Measurements from ENCODE around the gene LY6G6D. TPM values are rescaled to one million over a fixed set of nuclear protein-coding genes. Genes with fewer than 3 reads are reported as not detected.

LY6G6D gene
- total and polyA plus RNA-seq, 2 of the 13 experiments (the other 11 are each of a cell fraction or from before 2014, with no cell fraction given) = not detected

- TF ChIP-seq ZNF609 (CRISPR knock-in tag; IDR thresholded peaks at IDR 0.05; ENCODE audit: borderline replicate concordance) = peak; percentile 96
- TF ChIP-seq SCMH1 (CRISPR knock-in tag; IDR thresholded peaks at IDR 0.05; ENCODE audit: borderline replicate concordance) = no peak
- peak; percentile 78; the same call in 1 of the 2 replicates for TF ChIP-seq THRA (CRISPR knock-in tag; IDR thresholded peaks at IDR 0.05; ENCODE audit: borderline replicate concordance)
- no peak for TF ChIP-seq ZNF513 (CRISPR knock-in tag; conservative IDR thresholded peaks at IDR 0.05)
- TF ChIP-seq REXO4 (CRISPR knock-in tag; IDR thresholded peaks at IDR 0.05; ENCODE audit: borderline replicate concordance) = no peak
- TF ChIP-seq ZNF160 (CRISPR knock-in tag; IDR thresholded peaks at IDR 0.05) = no peak
- TF ChIP-seq ZBTB10 (CRISPR knock-in tag; IDR thresholded peaks at IDR 0.05; ENCODE audit: borderline replicate concordance) = peak; percentile 87
- 0 out of 2 replicates have a peak, but pooled peaks have one; percentile 25 for TF ChIP-seq PBX3 (CRISPR knock-in tag; IDR thresholded peaks at IDR 0.05; ENCODE audit: borderline replicate concordance)
- peak; percentile 70; the same call in 1 of the 2 replicates for TF ChIP-seq ZNF3 (CRISPR knock-in tag; IDR thresholded peaks at IDR 0.05)
- TF ChIP-seq ARID3A (IDR thresholded peaks at IDR 0.05; ENCODE audit: low read depth, low read length) = peak; percentile 86
- no peak for TF ChIP-seq ZNF256 (CRISPR knock-in tag; conservative IDR thresholded peaks at IDR 0.05)
- TF ChIP-seq DMAP1 (CRISPR knock-in tag; IDR thresholded peaks at IDR 0.05) = peak; percentile 25
- no peak for TF ChIP-seq ARNTL (CRISPR knock-in tag; IDR thresholded peaks at IDR 0.05)
Observed at GRCh38 chr6:31737315-31737990, 22.3 kb downstream of the LY6G6D start (continued).

Data from HepG2 (cell line).